Tibial nerve (tissue), 4 donors: ENCODE results near the gene MRPL36. TPM values are rescaled to one million over a fixed set of nuclear protein-coding genes. Genes with fewer than 3 reads are reported as not detected.

Experiments used
- DNase-seq, 2 donors: peaks; one replicate each; pipeline ENCODE4 v3.0.0-alpha.2; 2019; ENCODE audit warnings: low spot score in 2 of 2
- H3K27ac ChIP-seq, 4 donors: fragments of 200-600 bp; sonication (generic) in 3 of 4; one replicate each; pipeline ENCODE4 v1.5.1; 2017 to 2019; ENCODE audit warnings: mild to moderate bottlenecking in 1 of 4
- H3K27me3 ChIP-seq, 2 donors: fragments of 200-600 bp; sonication (generic) in 1 of 2; one replicate each; pipeline versions ENCODE4 v1.5.1 to v1.6.0; 2017 to 2019
- H3K36me3 ChIP-seq, 3 donors: fragments of 200-600 bp; sonication (generic); one replicate each; pipeline ENCODE4 v1.5.1; 2018 to 2019
- H3K4me1 ChIP-seq, 4 donors: fragments of 200-600 bp; sonication (generic) in 3 of 4; one replicate each; pipeline ENCODE4 v1.5.1; 2017 to 2019
- H3K4me3 ChIP-seq, 4 donors: fragments of 200-600 bp; sonication (generic) in 3 of 4; one replicate each; pipeline ENCODE4 v1.5.1; 2017 to 2019; ENCODE audit warnings: mild to moderate bottlenecking in 1 of 4, moderate library complexity in 1 of 4
- H3K9me3 ChIP-seq, 4 donors: fragments of 200-600 bp; sonication (generic) in 3 of 4; one replicate each; pipeline ENCODE4 v1.5.1; 2017 to 2019
- EP300 ChIP-seq, 2 donors: sonication (generic); formaldehyde crosslinking; IDR thresholded peaks; one replicate each; pipeline ENCODE4 v1.6.1; 2017; ENCODE audit warnings: antibody characterized with exemption in 2 of 2, mild to moderate bottlenecking in 1 of 2
- POLR2A ChIP-seq, 2 donors: fragments of 450-650 bp; IDR thresholded peaks; one replicate each; pipeline ENCODE4 v1.6.1; 2017; ENCODE audit warnings: antibody characterized with exemption in 2 of 2, mild to moderate bottlenecking in 2 of 2, moderate library complexity in 2 of 2
- WGBS, 2 donors: methylation state at CpG; one replicate each; pipeline ENCODE4 v1.1.5; 2018; 5-methylcytosine and 5-hydroxymethylcytosine counted together
- total RNA-seq, 4 donors: library from RNA; depleted of rRNA; stranded (reverse); fragments of >200 nt; gene quantifications; one replicate each; pipeline ENCODE4 v1.1.0, GENCODE V29; 2016
- TF ChIP-seq, protein P1 (sequence below), 5 experiments: fragments of 200-600 bp in 3 of 5; fragments of 450-650 bp in 2 of 5; sonication (generic) in 3 of 5; IDR thresholded peaks; one replicate each; pipeline ENCODE4 v1.5.1; 2016 to 2019; ENCODE audit warnings: antibody characterized with exemption in 5 of 5, mild to moderate bottlenecking in 3 of 5, moderate library complexity in 2 of 5

The MRPL36 gene
- total RNA-seq, 4 donors from 2014 or later: 18.2 to 54.0 (median 27.8) TPM

GRCh38 chr5:1815881-1816292 is 16.2 kb upstream of the MRPL36 start:
- no peaks in the 10 kb centered on the region for H3K27me3 ChIP-seq
- H3K27ac ChIP-seq: no peak overlapping the region
- H3K4me3 ChIP-seq: no peak overlapping the region
- TF ChIP-seq, protein P1, sequence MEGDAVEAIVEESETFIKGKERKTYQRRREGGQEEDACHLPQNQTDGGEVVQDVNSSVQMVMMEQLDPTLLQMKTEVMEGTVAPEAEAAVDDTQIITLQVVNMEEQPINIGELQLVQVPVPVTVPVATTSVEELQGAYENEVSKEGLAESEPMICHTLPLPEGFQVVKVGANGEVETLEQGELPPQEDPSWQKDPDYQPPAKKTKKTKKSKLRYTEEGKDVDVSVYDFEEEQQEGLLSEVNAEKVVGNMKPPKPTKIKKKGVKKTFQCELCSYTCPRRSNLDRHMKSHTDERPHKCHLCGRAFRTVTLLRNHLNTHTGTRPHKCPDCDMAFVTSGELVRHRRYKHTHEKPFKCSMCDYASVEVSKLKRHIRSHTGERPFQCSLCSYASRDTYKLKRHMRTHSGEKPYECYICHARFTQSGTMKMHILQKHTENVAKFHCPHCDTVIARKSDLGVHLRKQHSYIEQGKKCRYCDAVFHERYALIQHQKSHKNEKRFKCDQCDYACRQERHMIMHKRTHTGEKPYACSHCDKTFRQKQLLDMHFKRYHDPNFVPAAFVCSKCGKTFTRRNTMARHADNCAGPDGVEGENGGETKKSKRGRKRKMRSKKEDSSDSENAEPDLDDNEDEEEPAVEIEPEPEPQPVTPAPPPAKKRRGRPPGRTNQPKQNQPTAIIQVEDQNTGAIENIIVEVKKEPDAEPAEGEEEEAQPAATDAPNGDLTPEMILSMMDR (IDR thresholded peaks at IDR 0.05): no peak
- TF ChIP-seq POLR2A (IDR thresholded peaks at IDR 0.05) (no peak), EP300 (IDR thresholded peaks at IDR 0.05) (no peak)
- peaks cover 0 to 6% (median 0%) of the 10 kb centered on the region in 4 donors for H3K9me3 ChIP-seq
- H3K36me3 ChIP-seq: peaks cover 9 to 99% (median 11%) of the 10 kb centered on the region in 3 donors
- 90 to 93% methylated on average over 17 of the region's 17 CpGs for WGBS, 2 donors
- DNase-seq: no peak
- no peaks in the 10 kb centered on the region for H3K4me1 ChIP-seq

DNA sequence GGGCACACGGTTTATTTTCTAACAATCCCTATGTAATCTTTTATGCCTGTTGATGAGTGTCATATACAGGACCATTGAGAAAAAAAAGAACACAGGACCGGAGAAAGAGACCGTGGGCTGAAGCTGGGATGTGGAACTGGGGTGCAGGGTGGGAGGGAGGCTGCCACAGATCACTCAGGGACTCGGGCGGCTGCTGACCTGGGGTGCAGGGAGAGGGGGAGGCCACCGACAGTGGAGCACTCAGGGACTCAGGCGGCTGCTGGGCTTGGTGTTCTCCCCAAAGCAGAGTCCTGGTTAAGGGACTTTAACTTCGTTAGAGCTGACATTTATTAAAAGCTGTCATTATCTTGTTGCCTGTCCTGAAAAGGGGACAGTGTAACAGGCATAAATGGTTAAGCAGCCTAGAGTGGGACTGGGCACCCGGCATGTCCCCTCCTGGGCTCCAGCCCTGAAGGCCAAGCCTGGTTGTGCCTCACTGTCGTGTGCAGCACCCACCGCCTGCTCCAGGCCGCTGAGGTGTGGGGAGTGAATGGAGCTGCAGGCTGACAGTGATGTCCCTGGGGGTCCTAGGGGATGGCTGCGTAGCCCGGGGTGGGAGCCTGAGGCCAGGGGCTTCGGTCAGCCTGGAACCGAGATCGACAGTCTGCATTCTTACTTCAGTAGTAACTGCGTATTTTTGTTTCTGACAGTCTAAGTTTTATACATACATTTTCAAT is 15.6 kb upstream of the MRPL36 start:
- Histone ChIP-seq H3K27me3 (no peaks in the 10 kb centered on the region), H3K4me3 (no peak overlapping the region), H3K27ac (no peak overlapping the region), H3K9me3 (peaks cover 0 to 6% (median 0%) of the 10 kb centered on the region in 4 donors), H3K36me3 (peaks cover 9 to 99% (median 11%) of the 10 kb centered on the region in 3 donors), H3K4me1 (no peaks in the 10 kb centered on the region)
- TF ChIP-seq, protein P1 (IDR thresholded peaks at IDR 0.05): no peak
- TF ChIP-seq POLR2A (IDR thresholded peaks at IDR 0.05) (no peak), EP300 (IDR thresholded peaks at IDR 0.05) (no peak)
- 89 to 95% methylated on average over 18 of the region's 18 CpGs for whole genome bisulfite sequencing, 2 donors
- DNase-seq: no peak

GRCh38 chr5:1814183-1815020 is 14.8 kb upstream of the MRPL36 start:
- Histone ChIP-seq H3K36me3 (peaks cover 9 to 99% (median 16%) of the 10 kb centered on the region in 3 donors), H3K4me3 (no peak overlapping the region), H3K4me1 (no peaks in the 10 kb centered on the region), H3K9me3 (peaks cover 0 to 6% (median 0%) of the 10 kb centered on the region in 4 donors), H3K27me3 (no peaks in the 10 kb centered on the region), H3K27ac (no peak overlapping the region)
- DNase-seq: no peak
- TF ChIP-seq EP300 (IDR thresholded peaks at IDR 0.05) (no peak), POLR2A (IDR thresholded peaks at IDR 0.05) (no peak)
- TF ChIP-seq, protein P1 (IDR thresholded peaks at IDR 0.05): no peak
- 94 to 96% methylated on average over 25 to 30 of the region's 30 CpGs for WGBS, 2 donors

DNA sequence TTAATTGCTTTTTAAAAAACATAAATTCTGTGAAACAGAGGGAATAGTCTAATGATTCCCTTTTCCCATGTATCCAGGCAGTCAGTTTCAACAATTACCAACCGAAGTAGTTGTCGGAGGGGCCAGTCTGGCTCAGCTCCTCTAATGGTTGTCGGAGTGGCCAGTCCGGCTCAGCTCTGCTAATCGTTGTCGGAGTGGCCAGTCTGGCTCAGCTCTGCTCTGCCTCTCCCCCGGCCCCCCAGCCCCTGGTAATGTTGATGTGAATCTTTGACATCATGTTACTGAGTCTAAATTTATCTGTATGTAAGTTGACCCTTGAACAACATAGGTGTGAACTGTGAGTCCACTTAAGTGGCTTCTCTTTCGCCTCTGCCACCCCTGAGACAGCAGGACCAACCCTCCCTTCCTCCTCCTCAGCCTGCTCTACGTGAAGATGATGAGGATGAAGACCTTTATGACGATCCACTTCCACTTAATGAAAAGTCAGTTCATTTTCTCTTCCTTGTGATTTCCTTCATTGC is 11.0 kb upstream of the MRPL36 start:
- Histone ChIP-seq H3K9me3 (no peaks in the 10 kb centered on the region), H3K36me3 (peaks cover 5 to 99% (median 38%) of the 10 kb centered on the region in 3 donors), H3K27ac (no peak overlapping the region), H3K27me3 (no peaks in the 10 kb centered on the region), H3K4me1 (no peaks in the 10 kb centered on the region), H3K4me3 (no peak overlapping the region)
- no peak for DNase-seq
- 90 to 96% methylated on average over 10 of the region's 10 CpGs for WGBS, 2 donors
- TF ChIP-seq POLR2A (IDR thresholded peaks at IDR 0.05): no peak
- TF ChIP-seq, protein P1 (IDR thresholded peaks at IDR 0.05): no peak
- no peak for TF ChIP-seq EP300 (IDR thresholded peaks at IDR 0.05)
